Activated CD8-positive, alpha-beta T cell treated with anti-CD3 and anti-CD28 coated beads, Interleukin-2, amount 10 ng/mL, durations not matched to agents 7 days and 5 days (primary cell): ENCODE data around the gene DLX5. TPM values are rescaled to one million over a fixed set of nuclear protein-coding genes. Genes with fewer than 3 reads are reported as not detected.
A peak's percentile ranks its signal among the peaks of the same experiment; 100 is the strongest.

Experiments
- ATAC-seq: fragments of 150-1000 bp; cut with Tn5 transposase; one replicate; pipeline ENCODE4 v1.10.0; 2021; ENCODE audit warnings: moderate library complexity
- CTCF ChIA-PET: fragments of 350-600 bp; sonication (Branson Sonifier 250); formaldehyde crosslinking; loops from one replicate; lab custom pipeline; 2021; ENCODE audit warnings: antibody characterized with exemption; lab: Charles Lee
- POLR2A ChIA-PET: fragments of 350-600 bp; sonication (Branson Sonifier 250); formaldehyde crosslinking; loops from one replicate; lab custom pipeline; 2021; ENCODE audit warnings: antibody characterized with exemption; lab: Charles Lee
- DNase-seq: peaks from one replicate; pipeline ENCODE4 v3.0.0-alpha.2; 2020
- H3K27ac Mint-ChIP-seq: one replicate; pipeline ENCODE4 v1.8.0; 2021; ENCODE audit warnings: mild to moderate bottlenecking, mixed read lengths
- H3K27me3 Mint-ChIP-seq: one replicate; pipeline ENCODE4 v1.8.0; 2021; ENCODE audit warnings: low read depth, mixed read lengths
- H3K36me3 Mint-ChIP-seq: one replicate; pipeline ENCODE4 v1.8.0; 2021; ENCODE audit warnings: low read depth, mixed read lengths
- H3K4me1 Mint-ChIP-seq: one replicate; pipeline ENCODE4 v1.8.0; 2021; ENCODE audit warnings: low read depth, mixed read lengths
- H3K4me3 Mint-ChIP-seq: one replicate; pipeline ENCODE4 v1.8.0; 2021; ENCODE audit warnings: mild to moderate bottlenecking, mixed read lengths
- H3K9me3 Mint-ChIP-seq: one replicate; pipeline ENCODE4 v1.8.0; 2022; ENCODE audit warnings: mixed read lengths; ENCODE audit not compliant: insufficient read depth
- total RNA-seq, 2 experiments: library from RNA; stranded (reverse); gene quantifications; one replicate each; pipeline ENCODE4 v1.2.3, GENCODE V29; 2021

DLX5 gene
- total RNA-seq, 2 experiments from 2014 or later = not detected

GRCh38 chr7:97009753-97010732 is 14.6 kb downstream of the DLX5 start:
- Mint-ChIP-seq H3K4me3 (no peak overlapping the region), H3K9me3 (no peaks in the 10 kb centered on the region), H3K27ac (no peak overlapping the region), H3K36me3 (no peaks in the 10 kb centered on the region), H3K4me1 (peaks cover 10% of the 10 kb centered on the region), H3K27me3 (peaks cover 79% of the 10 kb centered on the region)
- no peak for DNase-seq
- ATAC-seq = no peak
- POLR2A ChIA-PET = no interaction called here
- CTCF ChIA-PET = no interaction called here

- Mint-ChIP-seq H3K4me1 (peaks cover 12% of the 10 kb centered on the region), H3K36me3 (no peaks in the 10 kb centered on the region), H3K27me3 (peaks cover 75% of the 10 kb centered on the region), H3K9me3 (no peaks in the 10 kb centered on the region), H3K4me3 (no peak overlapping the region), H3K27ac (no peak overlapping the region)
- ChIA-PET CTCF (interaction anchor here (1.0 kb wide), 1 partner anchor 19 kb away, joined by 5 read pairs; no protein-coding TSS in a partner anchor), POLR2A (no interaction called here)
- DNase-seq (no peak), ATAC-seq (no peak)
Observed at GRCh38 chr7:97008275-97008917, 16.2 kb downstream of the DLX5 start.

- peaks cover 75% of the 10 kb centered on the region for H3K27me3 Mint-ChIP-seq
- no peak overlapping the region for H3K4me3 Mint-ChIP-seq
- POLR2A ChIA-PET = no interaction called here
- H3K4me1 Mint-ChIP-seq = peaks cover 12% of the 10 kb centered on the region
- CTCF ChIA-PET = interaction anchor here (1.8 kb wide), 1 partner anchor 20 kb away, joined by 7 read pairs; no protein-coding TSS in a partner anchor
- H3K27ac Mint-ChIP-seq = no peak overlapping the region
- ATAC-seq = no peak
- H3K9me3 Mint-ChIP-seq = no peaks in the 10 kb centered on the region
- DNase-seq = no peak
- H3K36me3 Mint-ChIP-seq = peaks cover 3% of the 10 kb centered on the region
Observed at GRCh38 chr7:97007583-97007861, 17.1 kb downstream of the DLX5 start.

GRCh38 chr7:97006816-97007582 is 17.6 kb downstream of the DLX5 start:
- Mint-ChIP-seq H3K27ac (peak overlapping the region; percentile 55), H3K27me3 (peaks cover 77% of the 10 kb centered on the region), H3K4me3 (peak overlapping the region; percentile 58), H3K4me1 (peaks cover 12% of the 10 kb centered on the region), H3K36me3 (peaks cover 3% of the 10 kb centered on the region), H3K9me3 (no peaks in the 10 kb centered on the region)
- CTCF ChIA-PET = interaction anchor here (1.8 kb wide), 1 partner anchor 21 kb away, joined by 7 read pairs; no protein-coding TSS in a partner anchor
- POLR2A ChIA-PET = no interaction called here
- ATAC-seq (peak; percentile 12), DNase-seq (no peak)

GRCh38 chr7:97006055-97006815 is 18.4 kb downstream of the DLX5 start:
- H3K27me3 Mint-ChIP-seq = peaks cover 76% of the 10 kb centered on the region
- ChIA-PET POLR2A (interaction anchor here (0.6 to 1.2 kb wide), 2 partner anchors 15 to 110 kb away, joined by 3 read pairs; no protein-coding TSS in a partner anchor), CTCF (interaction anchor here (1.8 kb wide), 1 partner anchor 21 kb away, joined by 7 read pairs; no protein-coding TSS in a partner anchor)
- H3K27ac Mint-ChIP-seq = peak overlapping the region; percentile 55
- DNase-seq = peak; percentile 46
- ATAC-seq = peak; percentile 68
- H3K9me3 Mint-ChIP-seq = no peaks in the 10 kb centered on the region
- peak overlapping the region; percentile 58 for H3K4me3 Mint-ChIP-seq
- H3K36me3 Mint-ChIP-seq = peaks cover 3% of the 10 kb centered on the region
- H3K4me1 Mint-ChIP-seq = peaks cover 12% of the 10 kb centered on the region

- ATAC-seq (peak; percentile 45), DNase-seq (peak; percentile 41)
- Mint-ChIP-seq H3K27me3 (peaks cover 79% of the 10 kb centered on the region), H3K4me1 (peaks cover 12% of the 10 kb centered on the region), H3K36me3 (peaks cover 3% of the 10 kb centered on the region), H3K9me3 (no peaks in the 10 kb centered on the region), H3K4me3 (peak within 1 kb of the TSS; percentile 57), H3K27ac (no peak within 1 kb of the TSS)
- ChIA-PET CTCF (interaction anchor here (1.8 kb wide), 1 partner anchor 22 kb away, joined by 7 read pairs; no protein-coding TSS in a partner anchor), POLR2A (interaction anchor here (0.6 to 1.2 kb wide), 4 partner anchors 16 to 1739 kb away, joined by 3 read pairs; partner anchors contain the start of gene SDHAF3)
Observed at GRCh38 chr7:97005183-97006054, 19.2 kb downstream of the DLX5 start, which contains the start of gene DLX6. Gene DLX6 (plus strand): TSS chr7:97005553. CDS start chr7:97005978, 425 bp downstream.

GRCh38 chr7:97004247-97005182 is 20.1 kb downstream of the DLX5 start:
- H3K27me3 Mint-ChIP-seq = peaks cover 77% of the 10 kb centered on the region
- peaks cover 12% of the 10 kb centered on the region for H3K4me1 Mint-ChIP-seq
- no peaks in the 10 kb centered on the region for H3K9me3 Mint-ChIP-seq
- no peak overlapping the region for H3K27ac Mint-ChIP-seq
- ChIA-PET CTCF (no interaction called here), POLR2A (interaction anchor here (0.6 to 1.2 kb wide), 3 partner anchors 17 to 1740 kb away, joined by 3 read pairs; partner anchors contain the start of gene SDHAF3)
- peaks cover 3% of the 10 kb centered on the region for H3K36me3 Mint-ChIP-seq
- peak overlapping the region; percentile 15 for H3K4me3 Mint-ChIP-seq
- ATAC-seq = no peak
- no peak for DNase-seq

GRCh38 chr7:97003262-97004246 is 21.1 kb downstream of the DLX5 start:
- ATAC-seq = no peak
- Mint-ChIP-seq H3K9me3 (no peaks in the 10 kb centered on the region), H3K27me3 (peaks cover 79% of the 10 kb centered on the region), H3K4me1 (peaks cover 12% of the 10 kb centered on the region), H3K36me3 (peaks cover 3% of the 10 kb centered on the region), H3K27ac (peak overlapping the region; percentile 55), H3K4me3 (peak overlapping the region; percentile 18)
- ChIA-PET CTCF (interaction anchor here (1.5 kb wide), 1 partner anchor 24 kb away, joined by 5 read pairs; no protein-coding TSS in a partner anchor), POLR2A (no interaction called here)
- DNase-seq = no peak
